Measurements from ENCODE around the gene TNFRSF18. TPM values are rescaled to one million over a fixed set of nuclear protein-coding genes. Genes with fewer than 3 reads are reported as not detected.

The TNFRSF18 gene
- total and polyA plus RNA-seq, 2 experiments from 2014 or later: 1.1 to 1.5 TPM

- Mint-ChIP-seq H3K4me3 (no peak overlapping the region), H3K36me3 (ENCODE audit: low read depth) (peaks cover 23% of the 10 kb centered on the region), H3K27me3 (ENCODE audit: insufficient read depth, low read depth, poor library complexity) (peaks cover 25% of the 10 kb centered on the region), H3K9me3 (peaks cover 35% of the 10 kb centered on the region), H3K4me1 (no peaks in the 10 kb centered on the region; the same call in 1 of the 3 replicates), H3K27ac (no peak overlapping the region)
- ATAC-seq (no peak), DNase-seq (ENCODE audit: low spot score) (no peak)
- no peaks in the 10 kb centered on the region for H3K27me3 ChIP-seq (ENCODE audit: insufficient read depth)
- no peaks in the 10 kb centered on the region for H3K9me2 ChIP-seq (ENCODE audit: insufficient read depth)
- 0 out of 2 replicates have a peak, but pooled peaks cover 8% of the 10 kb centered on the region for H3F3A ChIP-seq (replicated peaks; ENCODE audit: low read depth)
- no peak overlapping the region for H3K4me3 ChIP-seq
- H3K4me2 ChIP-seq: no peak overlapping the region
- H3K36me3 ChIP-seq (ENCODE audit: insufficient read depth): no peaks in the 10 kb centered on the region
- H3K79me2 ChIP-seq (replicated peaks; ENCODE audit: insufficient read depth): no peaks in the 10 kb centered on the region
- no peaks in the 10 kb centered on the region; the same call in 1 of the 2 replicates for H3K4me1 ChIP-seq (ENCODE audit: insufficient read depth)
- no peak overlapping the region for H3K27ac ChIP-seq (ENCODE audit: low read depth)
- no peak for TF ChIP-seq EZH2 (IDR thresholded peaks at IDR 0.05; ENCODE audit: low read depth, unreplicated experiment)
- no peak for TF ChIP-seq ZNF462 (CRISPR knock-in tag; IDR thresholded peaks at IDR 0.05)
- no peak for TF ChIP-seq ZNF331 (CRISPR knock-in tag; IDR thresholded peaks at IDR 0.05; ENCODE audit: low read depth)
- no peak for TF ChIP-seq ETS1 (IDR thresholded peaks at IDR 0.05)
- no peak for TF ChIP-seq ZNF114 (CRISPR knock-in tag; IDR thresholded peaks at IDR 0.05)
- TF ChIP-seq NANOG (IDR thresholded peaks at IDR 0.05; ENCODE audit: borderline replicate concordance): no peak
- no peak for TF ChIP-seq POLR2AphosphoS5 (IDR thresholded peaks at IDR 0.05; ENCODE audit: low read depth)
- no peak for TF ChIP-seq CREB1 (CRISPR knock-in tag; IDR thresholded peaks at IDR 0.05; ENCODE audit: low read depth)
- no peak for TF ChIP-seq STAT1 (IDR thresholded peaks at IDR 0.05; ENCODE audit: unreplicated experiment)
- no peak for TF ChIP-seq CTCF (conservative IDR thresholded peaks at IDR 0.05; ENCODE audit: low read depth in 2 of 2)
- no peak for TF ChIP-seq EZH2phosphoT487 (IDR thresholded peaks at IDR 0.05; ENCODE audit: unreplicated experiment)
- H4K20me1 ChIP-seq (replicated peaks; ENCODE audit: insufficient read depth): no peaks in the 10 kb centered on the region
- no peak overlapping the region for H2AFZ ChIP-seq
These were observed 51.1 kb downstream of the TNFRSF18 start for GRCh38 chr1:1155258-1155657.
